Common myeloid progenitor, CD34-positive (primary cell): ENCODE data around the gene BCO2.
A peak's percentile ranks its signal among the peaks of the same experiment; 100 is the strongest.

Source experiments
- CTCF ChIA-PET: fragments of 350-600 bp; sonication (Branson Sonifier 250); formaldehyde crosslinking; loops from one replicate; lab custom pipeline; 2021; ENCODE audit warnings: antibody characterized with exemption; lab: Charles Lee
- POLR2A ChIA-PET: fragments of 350-600 bp; sonication (Branson Sonifier 250); formaldehyde crosslinking; loops from one replicate; lab custom pipeline; 2021; ENCODE audit warnings: antibody characterized with exemption; lab: Charles Lee
- DNase-seq, 3 donors: peaks; one replicate each; pipeline versions ENCODE4 v3.0.0 to v3.0.0-alpha.2; 2013
- H3K27ac ChIP-seq, 2 experiments: 1 replicate in 1 of 2; 2 replicates in 1 of 2; pipeline ENCODE4 v1.7.0; 2013; ENCODE audit warnings: inconsistent platforms in 2 of 2, low read length in 2 of 2, mild to moderate bottlenecking in 2 of 2, low read depth in 1 of 2, moderate library complexity in 1 of 2; ENCODE audit not compliant: severe bottlenecking in 2 of 2, insufficient read depth in 1 of 2, poor library complexity in 1 of 2
- H3K27me3 ChIP-seq, 5 experiments: replicated peaks in 2 of 5; 1 replicate in 3 of 5; 2 replicates in 2 of 5; pipeline versions ENCODE4 v1.6.1 to v1.7.0; 2013; ENCODE audit warnings: low read length in 4 of 5, mild to moderate bottlenecking in 2 of 5, moderate library complexity in 2 of 5, inconsistent platforms in 1 of 5; ENCODE audit not compliant: insufficient read depth in 5 of 5, control insufficient read depth in 4 of 5
- H3K36me3 ChIP-seq, 4 experiments: 1 replicate in 2 of 4; 2 replicates in 2 of 4; pipeline versions ENCODE4 v1.6.1 to v1.7.0; 2013; ENCODE audit warnings: low read length in 3 of 4, control low read depth in 1 of 4, mild to moderate bottlenecking in 1 of 4; ENCODE audit not compliant: control insufficient read depth in 4 of 4, insufficient read depth in 4 of 4
- H3K4me1 ChIP-seq, 4 experiments: 1 replicate in 3 of 4; 2 replicates in 1 of 4; pipeline versions ENCODE4 v1.6.1 to v1.7.1; 2013; ENCODE audit warnings: low read length in 3 of 4, mild to moderate bottlenecking in 3 of 4, control low read depth in 1 of 4, inconsistent platforms in 1 of 4, moderate library complexity in 1 of 4; ENCODE audit not compliant: control insufficient read depth in 4 of 4, insufficient read depth in 4 of 4; ENCODE audit errors: control extremely low read depth in 1 of 4
- H3K4me3 ChIP-seq, 7 experiments: 1 replicate in 4 of 7; 2 replicates in 3 of 7; pipeline versions ENCODE4 v1.5.1 to v1.7.0; 2013; ENCODE audit warnings: mild to moderate bottlenecking in 7 of 7, low read length in 6 of 7, moderate library complexity in 6 of 7, inconsistent platforms in 2 of 7, low read depth in 2 of 7, control low read depth in 1 of 7; ENCODE audit not compliant: insufficient read depth in 4 of 7, control insufficient read depth in 1 of 7; ENCODE audit errors: extremely low read depth in 1 of 7
- H3K9me3 ChIP-seq, 5 experiments: 1 replicate in 4 of 5; 2 replicates in 1 of 5; pipeline versions ENCODE4 v1.6.1 to v1.7.1; 2013; ENCODE audit warnings: low read length in 4 of 5, mild to moderate bottlenecking in 2 of 5, inconsistent platforms in 1 of 5, low read depth in 1 of 5, moderate library complexity in 1 of 5; ENCODE audit not compliant: control insufficient read depth in 4 of 5, insufficient read depth in 2 of 5; ENCODE audit errors: control extremely low read depth in 1 of 5
- WGBS: methylation state at CpG from one replicate; pipeline ENCODE4 v1.1.5; 2013; ENCODE audit not compliant: insufficient coverage; 5-methylcytosine and 5-hydroxymethylcytosine counted together

The BCO2 gene

GRCh38 chr11:112166562-112166961, 8.8 kb upstream of the BCO2 start:
- CTCF ChIA-PET: no interaction called here
- WGBS: 82% methylated on average over 5 of the region's 8 CpGs
- Histone ChIP-seq H3K27me3 (no peaks in the 10 kb centered on the region), H3K36me3 (no peaks in the 10 kb centered on the region), H3K9me3 (no peaks in the 10 kb centered on the region), H3K4me1 (peaks cover 10 to 36% (median 23%) of the 10 kb centered on the region in 4 experiments), H3K4me3 (no peak overlapping the region), H3K27ac (no peak overlapping the region)
- POLR2A ChIA-PET: no interaction called here
- no peak for DNase-seq

- Histone ChIP-seq H3K27ac (no peak within 1 kb of the TSS), H3K4me1 (peaks cover 10 to 33% (median 22%) of the 10 kb centered on the region in 4 experiments), H3K27me3 (no peaks in the 10 kb centered on the region), H3K4me3 (no peak within 1 kb of the TSS), H3K36me3 (no peaks in the 10 kb centered on the region), H3K9me3 (no peaks in the 10 kb centered on the region)
- 93% methylated on average over 20 of the region's 25 CpGs for WGBS
- ChIA-PET POLR2A (no interaction called here), CTCF (no interaction called here)
- DNase-seq: no peak
Observed at GRCh38 chr11:112167145-112167544, 8.2 kb upstream of the BCO2 start, which contains the start of gene TEX12. Gene TEX12 (plus strand): TSS chr11:112167372. CDS start chr11:112169269, 1,897 bp downstream.

GRCh38 chr11:112172362-112172994, 2.8 kb upstream of the BCO2 start:
- Histone ChIP-seq H3K4me1 (peaks cover 11 to 16% (median 13%) of the 10 kb centered on the region in 4 experiments), H3K36me3 (no peaks in the 10 kb centered on the region), H3K27ac (no peak overlapping the region), H3K9me3 (no peaks in the 10 kb centered on the region), H3K27me3 (no peaks in the 10 kb centered on the region), H3K4me3 (no peak overlapping the region)
- ChIA-PET POLR2A (no interaction called here), CTCF (interaction anchor here (0.6 to 1.4 kb wide), 7 partner anchors 9 to 544 kb away, joined by 3 to 5 read pairs (median 3); no protein-coding TSS in a partner anchor)
- WGBS: no CpG with 5 or more reads among the region's 2 CpGs
- DNase-seq: peak in 2 of 3 donors; percentile 68 to 77

- POLR2A ChIA-PET: no interaction called here
- WGBS: 100% methylated on average over 1 of the region's 3 CpGs
- CTCF ChIA-PET: interaction anchor here (0.6 to 1.4 kb wide), 4 partner anchors 27 to 544 kb away, joined by 3 to 5 read pairs (median 4); no protein-coding TSS in a partner anchor
Observed at GRCh38 chr11:112173152-112173551, 2.2 kb upstream of the BCO2 start.

GRCh38 chr11:112175599-112175952, 264 bp downstream of the BCO2 start:
- WGBS: 5% methylated on average over 2 of the region's 4 CpGs
- H3K9me3 ChIP-seq: no peaks in the 10 kb centered on the region
- no peak for DNase-seq
- peaks cover 27 to 47% (median 39%) of the 10 kb centered on the region in 4 experiments for H3K4me1 ChIP-seq
- no peak overlapping the region for H3K27ac ChIP-seq
- ChIA-PET CTCF (interaction anchor here (0.7 to 3.0 kb wide), 10 partner anchors 12 to 106 kb away, joined by 3 to 16 read pairs (median 5); partner anchors contain the start of gene IL18), POLR2A (no interaction called here)
- peak overlapping the region in 5 of 7 experiments; percentile 17 to 62 (median 39) for H3K4me3 ChIP-seq
- H3K27me3 ChIP-seq: no peaks in the 10 kb centered on the region
- no peaks in the 10 kb centered on the region for H3K36me3 ChIP-seq

More at GRCh38 chr11:112173152-112173551, 2.2 kb upstream of the BCO2 start:
- H3K4me1 ChIP-seq: peaks cover 13 to 22% (median 20%) of the 10 kb centered on the region in 4 experiments
- H3K27me3 ChIP-seq: no peaks in the 10 kb centered on the region
- H3K36me3 ChIP-seq: no peaks in the 10 kb centered on the region
- no peaks in the 10 kb centered on the region for H3K9me3 ChIP-seq
- DNase-seq: no peak
- no peak overlapping the region for H3K27ac ChIP-seq
- H3K4me3 ChIP-seq: no peak overlapping the region

- no peak overlapping the region for H3K4me3 ChIP-seq
- ChIA-PET POLR2A (no interaction called here), CTCF (interaction anchor here (1.0 to 3.0 kb wide), 8 partner anchors 12 to 105 kb away, joined by 3 to 16 read pairs (median 6); partner anchors contain the start of gene IL18)
- no peaks in the 10 kb centered on the region for H3K9me3 ChIP-seq
- no CpG with 5 or more reads among the region's 1 CpG for WGBS
- H3K27ac ChIP-seq: no peak overlapping the region
- no peaks in the 10 kb centered on the region for H3K36me3 ChIP-seq
- H3K4me1 ChIP-seq: peaks cover 27 to 50% (median 39%) of the 10 kb centered on the region in 4 experiments
- no peak for DNase-seq
- H3K27me3 ChIP-seq: no peaks in the 10 kb centered on the region
Observed at GRCh38 chr11:112176077-112176476, 765 bp downstream of the BCO2 start.

GRCh38 chr11:112177589-112177988, 2.3 kb downstream of the BCO2 start:
- ChIA-PET POLR2A (no interaction called here), CTCF (interaction anchor here (1.3 to 3.0 kb wide), 3 partner anchors 40 to 81 kb away, joined by 3 to 16 read pairs (median 6); no protein-coding TSS in a partner anchor)
- Histone ChIP-seq H3K27me3 (no peaks in the 10 kb centered on the region), H3K36me3 (no peaks in the 10 kb centered on the region), H3K4me3 (peak overlapping the region in 1 of 7 experiments; percentile 36), H3K27ac (peak overlapping the region in 1 of 2 experiments; percentile 12), H3K4me1 (peaks cover 27 to 50% (median 39%) of the 10 kb centered on the region in 4 experiments), H3K9me3 (no peaks in the 10 kb centered on the region)
- no CpG with 5 or more reads among the region's 4 CpGs for WGBS
- DNase-seq: peak in 2 of 3 donors; percentile 73 to 85
